ENCODE results near the gene HOXD4.

GRCh38 chr2:176129813-176130146, 21.6 kb upstream of the HOXD4 start:
- TF ChIP-seq CTCF (IDR thresholded peaks at IDR 0.05) (no peak), POLR2A (IDR thresholded peaks at IDR 0.05) (no peak)

Data from lower leg skin (tissue), 3 donors.